Endodermal cell (in vitro differentiated cells): ENCODE results near the gene MPST. TPM values are rescaled to one million over a fixed set of nuclear protein-coding genes. Genes with fewer than 3 reads are reported as not detected.
"Not testable (repeated sequence)": the region's sequence is repeated elsewhere in the genome, so short reads cannot be mapped to it uniquely, and the experiment has no call there.

Experiments used
- DNase-seq: peaks from one replicate; pipeline ENCODE4 v3.0.0-alpha.2; 2017
- H3K27ac ChIP-seq: 2 replicates; pipeline ENCODE4 v1.5.1; 2013; ENCODE audit warnings: mild to moderate bottlenecking, low read depth, low read length, moderate library complexity
- H3K27me3 ChIP-seq: 2 replicates; pipeline ENCODE4 v1.6.1; 2013; ENCODE audit warnings: mild to moderate bottlenecking, low read length, moderate library complexity; ENCODE audit not compliant: insufficient read depth, control insufficient read depth, poor library complexity, severe bottlenecking
- H3K36me3 ChIP-seq: 2 replicates; pipeline ENCODE4 v1.7.0; 2013; ENCODE audit warnings: mild to moderate bottlenecking, low read length, moderate library complexity; ENCODE audit not compliant: control insufficient read depth, insufficient read depth
- H3K4me1 ChIP-seq: one replicate; pipeline ENCODE4 v1.7.0; 2013; ENCODE audit warnings: low read length; ENCODE audit not compliant: control insufficient read depth, insufficient read depth
- H3K4me3 ChIP-seq: 2 replicates; pipeline ENCODE4 v1.5.1; 2013; ENCODE audit warnings: mild to moderate bottlenecking, low read length, moderate library complexity
- H3K9ac ChIP-seq: 2 replicates; pipeline ENCODE4 v1.6.1; 2013; ENCODE audit warnings: mild to moderate bottlenecking, low read length, moderate library complexity; ENCODE audit not compliant: poor library complexity, severe bottlenecking; ENCODE audit errors: extremely low read depth
- H3K9me3 ChIP-seq: 2 replicates; pipeline ENCODE4 v1.6.1; 2013; ENCODE audit warnings: mild to moderate bottlenecking, low read length, moderate library complexity; ENCODE audit not compliant: control insufficient read depth
- H3K27ac Mint-ChIP-seq: 2 replicates; pipeline ENCODE4 v1.8.0; 2020; ENCODE audit warnings: mixed read lengths
- H3K27me3 Mint-ChIP-seq: 2 replicates; pipeline ENCODE4 v1.8.0; 2021; ENCODE audit warnings: mild to moderate bottlenecking, mixed read lengths; ENCODE audit not compliant: insufficient read depth
- H3K36me3 Mint-ChIP-seq: 2 replicates; pipeline ENCODE4 v1.8.0; 2020; ENCODE audit warnings: low read depth, mixed read lengths
- H3K4me1 Mint-ChIP-seq: 2 replicates; pipeline ENCODE4 v1.8.0; 2020; ENCODE audit warnings: mixed read lengths
- H3K4me3 Mint-ChIP-seq: 2 replicates; pipeline ENCODE4 v1.8.0; 2020; ENCODE audit warnings: mild to moderate bottlenecking, moderate library complexity, mixed read lengths
- H3K9me3 Mint-ChIP-seq: 2 replicates; pipeline ENCODE4 v1.8.0; 2020; ENCODE audit warnings: mild to moderate bottlenecking, mixed read lengths
- WGBS, 2 experiments: methylation state at CpG; one replicate each; pipeline versions ENCODE4 v1.1.5 to v1.1.7; 2013; ENCODE audit warnings: missing lambda C conversion rate in 2 of 2, mixed read lengths in 1 of 2; ENCODE audit not compliant: insufficient coverage in 1 of 2, insufficient read length in 1 of 2; 5-methylcytosine and 5-hydroxymethylcytosine counted together
- total RNA-seq, 2 donors: library from RNA; stranded (reverse); fragmentation: NEBNext Ultra II Directional in 1 of 2; extraction: Animal tissue kit (Norgen Biotek cat#: 25700) in 1 of 2; gene quantifications; 2 replicates in 1 of 2; 3 replicates in 1 of 2; pipeline ENCODE4 v1.2.1, GENCODE V29; 2021
- TF ChIP-seq, protein P1 (sequence below): fragments of 200-600 bp; sonication (generic); conservative IDR thresholded peaks from 2 replicates; pipeline ENCODE4 v1.5.0; 2021; ENCODE audit warnings: antibody characterized with exemption, mild to moderate bottlenecking

Gene MPST
- total RNA-seq, 2 donors from 2014 or later: 71.7 to 74.6 TPM

DNA sequence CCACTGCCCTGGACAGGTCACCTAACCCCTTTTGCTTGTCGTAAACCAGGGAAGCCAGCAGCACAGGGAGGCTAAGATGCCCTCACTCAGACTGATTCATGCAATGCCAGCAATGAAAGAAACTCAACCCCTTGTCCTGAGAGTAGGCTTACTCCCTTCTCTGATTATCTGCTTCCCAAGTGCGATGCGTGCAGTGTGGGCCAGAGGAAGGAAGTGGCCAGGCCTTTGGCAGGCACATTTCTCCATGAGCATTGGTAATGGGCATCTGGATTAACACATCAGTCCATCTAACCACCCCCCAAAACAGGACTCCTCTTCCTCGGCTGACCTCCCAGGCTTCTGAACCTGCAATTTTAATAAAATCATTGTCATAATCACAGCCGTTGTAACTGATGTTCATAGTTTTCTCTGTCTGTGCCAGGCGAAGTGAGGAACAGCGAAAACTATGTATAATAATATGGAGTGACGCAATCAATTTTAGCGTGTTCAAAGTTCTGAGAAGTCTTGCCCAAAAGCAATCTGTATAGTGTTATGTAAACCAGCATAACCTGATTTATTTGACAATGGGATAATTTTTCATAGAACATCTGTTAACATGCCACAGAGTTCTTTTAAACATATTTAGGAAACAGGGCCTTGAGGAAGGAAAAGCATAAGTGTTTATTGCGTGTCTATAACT, 34.2 kb upstream of the MPST start:
- no peak overlapping the region for H3K4me3 Mint-ChIP-seq
- peaks cover 29% of the 10 kb centered on the region for H3K27me3 Mint-ChIP-seq
- H3K9me3 ChIP-seq: peaks cover 13% of the 10 kb centered on the region

DNA sequence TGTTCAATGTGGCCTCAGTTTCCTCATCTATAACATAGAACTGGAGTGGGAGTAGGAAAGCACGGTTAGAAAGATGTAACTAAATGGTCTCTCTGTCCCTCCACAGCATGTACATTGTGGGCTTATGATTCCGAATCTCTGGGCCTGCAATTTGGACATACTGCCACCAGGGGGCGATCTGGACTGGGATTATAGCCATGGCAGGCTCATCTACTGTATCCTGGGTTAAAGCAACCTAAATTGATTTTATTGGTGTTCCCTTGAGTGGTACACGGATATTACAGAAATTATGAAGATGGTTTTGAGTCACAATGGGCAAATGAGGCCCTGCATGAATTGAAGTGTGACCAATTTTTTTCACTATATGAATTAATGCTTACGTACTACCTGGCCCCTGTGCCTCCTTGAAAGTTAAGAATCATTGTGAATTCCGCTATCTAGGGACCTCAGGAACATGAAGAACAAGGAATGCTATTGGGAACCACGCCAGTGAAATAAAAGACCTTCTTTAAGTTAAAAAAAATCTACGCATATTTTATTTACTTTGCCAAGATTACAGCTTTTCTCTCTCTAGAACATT, 33.2 kb upstream of the MPST start:
- Histone ChIP-seq H3K36me3 (no peaks in the 10 kb centered on the region), H3K9me3 (peaks cover 13% of the 10 kb centered on the region), H3K27ac (no peak overlapping the region), H3K27me3 (peaks cover 20% of the 10 kb centered on the region), H3K4me3 (no peak overlapping the region), H3K9ac (no peak overlapping the region), H3K4me1 (no peaks in the 10 kb centered on the region)
- no peaks in the 10 kb centered on the region for H3K4me1 Mint-ChIP-seq
- H3K27me3 Mint-ChIP-seq: peaks cover 35% of the 10 kb centered on the region
- peaks cover 13% of the 10 kb centered on the region for H3K9me3 Mint-ChIP-seq
- no peak overlapping the region for H3K4me3 Mint-ChIP-seq
- no peak overlapping the region for H3K27ac Mint-ChIP-seq
- no peaks in the 10 kb centered on the region for H3K36me3 Mint-ChIP-seq
- TF ChIP-seq, protein P1, sequence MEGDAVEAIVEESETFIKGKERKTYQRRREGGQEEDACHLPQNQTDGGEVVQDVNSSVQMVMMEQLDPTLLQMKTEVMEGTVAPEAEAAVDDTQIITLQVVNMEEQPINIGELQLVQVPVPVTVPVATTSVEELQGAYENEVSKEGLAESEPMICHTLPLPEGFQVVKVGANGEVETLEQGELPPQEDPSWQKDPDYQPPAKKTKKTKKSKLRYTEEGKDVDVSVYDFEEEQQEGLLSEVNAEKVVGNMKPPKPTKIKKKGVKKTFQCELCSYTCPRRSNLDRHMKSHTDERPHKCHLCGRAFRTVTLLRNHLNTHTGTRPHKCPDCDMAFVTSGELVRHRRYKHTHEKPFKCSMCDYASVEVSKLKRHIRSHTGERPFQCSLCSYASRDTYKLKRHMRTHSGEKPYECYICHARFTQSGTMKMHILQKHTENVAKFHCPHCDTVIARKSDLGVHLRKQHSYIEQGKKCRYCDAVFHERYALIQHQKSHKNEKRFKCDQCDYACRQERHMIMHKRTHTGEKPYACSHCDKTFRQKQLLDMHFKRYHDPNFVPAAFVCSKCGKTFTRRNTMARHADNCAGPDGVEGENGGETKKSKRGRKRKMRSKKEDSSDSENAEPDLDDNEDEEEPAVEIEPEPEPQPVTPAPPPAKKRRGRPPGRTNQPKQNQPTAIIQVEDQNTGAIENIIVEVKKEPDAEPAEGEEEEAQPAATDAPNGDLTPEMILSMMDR: peak; percentile 94
- DNase-seq: peak; percentile 85
- 63 to 66% methylated on average over 4 to 8 of the region's 8 CpGs for WGBS, 2 experiments

More for the DNA sequence above, 34.2 kb upstream of the MPST start:
- peaks cover 13% of the 10 kb centered on the region for H3K9me3 Mint-ChIP-seq
- DNase-seq: no peak
- H3K4me3 ChIP-seq: no peak overlapping the region
- H3K9ac ChIP-seq: no peak overlapping the region
- H3K4me1 Mint-ChIP-seq: no peaks in the 10 kb centered on the region
- H3K27ac Mint-ChIP-seq: no peak overlapping the region
- TF ChIP-seq, protein P1: no peak
- 96 to 98% methylated on average over 10 of the region's 10 CpGs for WGBS, 2 experiments
- H3K4me1 ChIP-seq: no peaks in the 10 kb centered on the region
- no peaks in the 10 kb centered on the region for H3K36me3 ChIP-seq
- H3K27me3 ChIP-seq: peaks cover 19% of the 10 kb centered on the region
- H3K36me3 Mint-ChIP-seq: no peaks in the 10 kb centered on the region
- no peak overlapping the region for H3K27ac ChIP-seq

DNA sequence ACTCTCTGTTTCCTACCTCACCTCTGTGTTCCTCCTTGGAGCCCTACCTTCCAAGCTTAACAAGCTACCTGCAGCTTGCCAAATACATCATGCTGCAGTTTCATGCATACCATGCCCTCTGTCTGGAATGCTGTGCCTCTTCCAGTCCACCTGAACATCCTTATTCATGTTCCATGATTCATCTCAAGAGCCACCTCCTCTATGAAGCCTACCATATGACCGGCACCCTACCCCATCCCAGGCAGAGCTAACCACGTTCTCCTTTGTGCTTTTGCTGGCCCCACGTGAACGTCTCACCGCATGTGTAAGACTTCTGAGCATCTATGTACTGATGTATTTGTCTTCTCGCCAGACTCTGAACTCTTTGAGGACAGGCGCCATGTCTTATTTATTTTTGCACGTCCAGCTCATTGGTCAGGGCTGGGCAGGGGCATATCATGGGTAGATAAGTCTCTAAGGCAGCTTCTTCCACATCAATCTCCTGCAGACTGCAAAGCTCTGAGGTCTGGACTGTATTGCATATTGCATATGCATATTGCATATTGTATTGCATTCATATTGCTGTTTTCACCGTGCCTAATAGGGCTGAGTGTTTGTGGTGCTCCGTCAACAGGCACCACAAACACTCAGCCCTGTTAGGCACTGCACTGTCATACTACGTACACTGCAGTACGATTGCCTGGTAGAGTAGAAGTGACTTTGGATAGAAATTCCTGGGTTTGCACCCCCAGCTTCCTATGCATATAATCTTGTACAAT, 31.3 kb upstream of the MPST start:
- H3K4me3 Mint-ChIP-seq: no peak overlapping the region
- H3K4me3 ChIP-seq: no peak overlapping the region
- H3K4me1 Mint-ChIP-seq: no peaks in the 10 kb centered on the region
- no peaks in the 10 kb centered on the region for H3K36me3 Mint-ChIP-seq
- H3K4me1 ChIP-seq: no peaks in the 10 kb centered on the region
- no peak overlapping the region for H3K9ac ChIP-seq
- WGBS, 2 experiments: 76 to 78% methylated on average over 9 to 12 of the region's 12 CpGs
- H3K27me3 ChIP-seq: peaks cover 24% of the 10 kb centered on the region
- H3K9me3 ChIP-seq: peaks cover 13% of the 10 kb centered on the region
- DNase-seq: no peak
- peaks cover 38% of the 10 kb centered on the region for H3K27me3 Mint-ChIP-seq
- no peak overlapping the region for H3K27ac ChIP-seq
- H3K27ac Mint-ChIP-seq: no peak overlapping the region
- TF ChIP-seq, protein P1: no peak
- H3K9me3 Mint-ChIP-seq: peaks cover 13% of the 10 kb centered on the region
- no peaks in the 10 kb centered on the region for H3K36me3 ChIP-seq

DNA sequence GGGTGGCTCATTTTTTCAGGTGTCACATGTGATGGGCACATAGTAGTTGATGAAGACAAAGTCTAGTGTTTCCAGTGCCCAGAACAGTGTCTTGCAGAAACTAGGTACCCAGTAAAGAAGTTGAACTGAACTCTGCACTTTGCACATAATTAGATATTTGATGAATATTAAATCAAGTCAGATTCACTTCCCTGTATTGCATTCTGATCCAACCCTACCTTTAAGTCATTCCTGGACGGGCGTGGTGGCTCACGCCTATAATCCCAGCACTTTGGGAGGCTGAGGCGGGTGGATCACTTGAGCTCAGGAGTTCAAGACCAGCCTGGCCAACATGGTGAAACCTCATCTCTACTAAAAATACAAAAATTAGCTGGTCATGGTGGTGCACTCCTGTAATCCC, 30.5 kb upstream of the MPST start:
- H3K9me3 ChIP-seq: peaks cover 13% of the 10 kb centered on the region
- H3K4me3 ChIP-seq, H3K27ac ChIP-seq, H3K4me1 Mint-ChIP-seq, H3K36me3 ChIP-seq, H3K36me3 Mint-ChIP-seq, H3K9ac ChIP-seq, H3K4me1 ChIP-seq, DNase-seq, H3K4me3 Mint-ChIP-seq, H3K27ac Mint-ChIP-seq: not testable (repeated sequence)
- H3K9me3 Mint-ChIP-seq: peaks cover 13% of the 10 kb centered on the region
- peaks cover 24% of the 10 kb centered on the region for H3K27me3 ChIP-seq
- H3K27me3 Mint-ChIP-seq: peaks cover 38% of the 10 kb centered on the region
- WGBS, 2 experiments: 89 to 94% methylated on average over 4 of the region's 4 CpGs
